ENCODE results near the gene C11orf91. TPM values are rescaled to one million over a fixed set of nuclear protein-coding genes. Genes with fewer than 3 reads are reported as not detected.

Gene C11orf91
- total and polyA plus RNA-seq, 2 donors (not counting 3 experiments of a cell fraction or from before 2014, with no cell fraction given) = 0.94 to 2.1 TPM

- peaks cover 60% of the 10 kb centered on the region for H3K4me1 ChIP-seq (ENCODE audit: control insufficient read depth, extremely low read depth, insufficient read depth, low read length)
- TSS peak; percentile 35 for BruUV-seq (replicated peaks)
- H3K27me3 ChIP-seq (ENCODE audit: control insufficient read depth in 2 of 2, insufficient read depth in 2 of 2, low read length in 2 of 2) = no peaks in the 10 kb centered on the region
- dilution Hi-C loops (cut with MboI; ENCODE audit: extremely low pct_ligation_motif_present, low sequenced_read_pairs) = no loop called here
- H3K9ac ChIP-seq (replicated peaks; ENCODE audit: extremely low read depth, insufficient read depth, low read length) = peak overlapping the region; percentile 81
- H2AFZ ChIP-seq (ENCODE audit: low read depth, low read length) = no peak overlapping the region
- peaks cover 18 to 26% of the 10 kb centered on the region in 2 experiments for H3K36me3 ChIP-seq (ENCODE audit: control insufficient read depth in 2 of 2, extremely low read depth in 1 of 2, insufficient read depth in 2 of 2, low read length in 2 of 2)
- ChIA-PET POLR2A (interaction anchor here (0.6 kb wide), 1 partner anchor 21 kb away, joined by 3 read pairs; the partner anchor contains the start of gene C11orf91), CTCF (interaction anchor here (1.2 to 6.3 kb wide), 3 partner anchors 8 to 20 kb away, joined by 3 to 52 read pairs (median 6); partner anchors contain the start of gene CD59)
- no peak overlapping the region for H3K4me3 ChIP-seq (replicated peaks in 1 of 3; ENCODE audit: insufficient read depth in 1 of 3, low read depth in 1 of 3, low read length in 3 of 3)
- H3K4me2 ChIP-seq (ENCODE audit: insufficient read depth, low read length) = peak overlapping the region; percentile 60
- H3K9me1 ChIP-seq (replicated peaks; ENCODE audit: control insufficient read depth, extremely low read depth, insufficient read depth, low read length) = no peaks in the 10 kb centered on the region
- peaks cover 96% of the 10 kb centered on the region for H3K79me2 ChIP-seq (ENCODE audit: control insufficient read depth, insufficient read depth, low read length)
- no peaks in the 10 kb centered on the region for H4K20me1 ChIP-seq (replicated peaks; ENCODE audit: control insufficient read depth, extremely low read depth, insufficient read depth, low read length)
- DNase-seq (ENCODE audit: low read depth, low spot score) = peak; percentile 69
- peak overlapping the region; percentile 99 for H3K27ac ChIP-seq (ENCODE audit: insufficient read depth, low read depth, low read length)
- H3K9me3 ChIP-seq (replicated peaks; ENCODE audit: control insufficient read depth, insufficient read depth, low read length) = no peaks in the 10 kb centered on the region
- FAIRE-seq = peak; percentile 38
- TF ChIP-seq FOS (IDR thresholded peaks at IDR 0.05; ENCODE audit: borderline replicate concordance, insufficient read depth, low read length) = peak; percentile 21
- peak; percentile 92 for TF ChIP-seq GATA2 (IDR thresholded peaks at IDR 0.05; ENCODE audit: insufficient read depth, insufficient read length, low read depth, low read length)
- peak; percentile 25 for TF ChIP-seq POLR2AphosphoS5 (IDR thresholded peaks at IDR 0.05; ENCODE audit: insufficient read depth, low read depth, low read length)
- TF ChIP-seq CTCF (IDR thresholded peaks at IDR 0.05; ENCODE audit: extremely low read depth in 1 of 2, insufficient read depth in 1 of 2, low read depth in 1 of 2, low read length in 2 of 2) = no peak
- intact Hi-C loops (cut with micrococcal nuclease) = loop anchor here (1.0 kb wide), 3 partner anchors 14 to 32 kb away; partner anchors contain the start of gene CD59
These were observed 22.1 kb upstream of the C11orf91 start for GRCh38 chr11:33722590-33723234.

Data from endothelial cell of umbilical vein (primary cell).